HG03135 (cell line): Measurements from ENCODE around the gene CAMTA2.

Experiments
- ATAC-seq: cut with Tn5 transposase; IDR thresholded peaks from one replicate; pipeline ENCODE4 v1.9.1; 2021; ENCODE audit warnings: mild to moderate bottlenecking, moderate library complexity; ENCODE audit not compliant: unreplicated experiment

Gene CAMTA2

DNA sequence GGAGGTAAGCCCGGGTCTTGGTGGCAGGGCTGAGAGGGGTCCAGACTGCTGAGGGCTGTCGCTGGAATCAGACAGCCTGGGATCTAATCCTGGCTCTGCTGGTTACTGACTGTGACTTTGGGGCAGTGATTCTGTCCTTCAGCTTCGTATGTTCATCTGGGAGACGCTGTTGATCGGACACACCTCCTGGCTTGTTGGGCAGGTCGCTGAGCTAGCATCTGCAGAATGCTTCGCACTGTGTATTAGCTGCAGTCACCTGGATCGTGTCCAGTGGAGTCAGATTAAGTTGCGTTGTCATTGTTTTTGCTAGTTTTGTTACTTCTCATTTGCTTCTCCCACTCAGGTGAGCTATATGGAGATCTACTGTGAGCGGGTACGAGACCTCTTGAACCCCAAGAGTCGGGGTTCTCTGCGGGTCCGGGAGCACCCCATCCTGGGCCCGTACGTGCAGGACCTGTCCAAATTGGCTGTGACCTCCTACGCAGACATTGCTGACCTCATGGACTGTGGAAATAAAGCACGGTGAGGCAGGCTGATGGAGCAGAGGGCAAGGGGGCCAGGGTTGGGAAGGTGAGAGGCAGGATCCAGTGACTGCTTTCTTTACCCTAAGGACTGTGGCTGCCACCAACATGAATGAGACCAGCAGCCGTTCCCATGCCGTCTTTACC, 14.8 kb upstream of the CAMTA2 start:
- ATAC-seq, result no peak

DNA sequence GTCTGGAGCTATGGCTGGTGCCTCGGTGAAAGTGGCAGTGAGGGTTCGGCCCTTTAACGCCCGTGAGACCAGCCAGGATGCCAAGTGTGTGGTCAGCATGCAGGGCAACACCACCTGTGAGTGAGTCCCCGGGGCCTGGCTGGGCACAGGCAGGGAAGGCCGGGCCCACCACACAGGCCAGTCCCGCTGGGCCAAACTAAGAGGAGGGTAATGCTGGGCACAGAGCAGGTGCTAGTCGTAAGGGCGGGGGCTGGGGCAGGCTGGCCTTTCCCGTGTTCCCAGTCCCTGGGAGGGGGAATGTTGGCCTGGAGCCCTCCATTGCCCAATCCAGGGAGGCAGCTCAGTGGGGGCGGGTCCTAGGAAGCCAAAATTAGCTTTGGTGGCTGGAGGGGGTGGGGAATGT, 12.8 kb upstream of the CAMTA2 start:
- no peak for ATAC-seq

DNA sequence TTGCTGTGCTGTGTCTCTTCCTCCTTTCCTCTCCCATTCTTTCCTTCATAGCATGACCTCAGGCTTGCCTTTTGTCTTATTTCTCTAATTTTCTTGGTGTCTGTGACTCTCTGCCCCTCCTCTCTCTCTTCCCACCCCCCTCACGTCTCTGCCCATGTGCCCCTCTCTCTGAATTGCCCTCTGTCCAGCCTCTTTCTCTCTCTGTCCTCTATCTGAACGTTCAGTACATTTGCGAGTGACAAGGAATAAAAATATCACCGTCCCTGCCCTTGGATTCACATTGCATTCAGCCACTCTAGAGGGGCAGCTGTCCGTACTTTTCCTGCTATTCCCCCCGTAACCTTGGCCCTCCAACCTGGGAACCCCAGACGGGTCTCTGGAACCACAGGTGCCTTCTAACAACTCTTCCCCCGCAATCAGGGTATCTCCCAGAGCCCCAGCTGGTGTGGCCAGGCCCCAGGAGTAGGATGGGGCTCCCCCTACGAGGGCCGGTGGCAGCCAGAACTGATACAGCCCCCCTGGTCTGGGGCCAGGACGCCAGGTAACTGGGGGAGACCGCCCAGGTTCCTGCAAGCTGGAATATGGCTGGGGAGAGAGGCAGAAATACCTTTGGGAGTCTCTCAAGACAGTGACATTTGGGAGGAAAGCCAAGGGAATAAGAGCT, 12.1 kb upstream of the CAMTA2 start:
- no peak for ATAC-seq

DNA sequence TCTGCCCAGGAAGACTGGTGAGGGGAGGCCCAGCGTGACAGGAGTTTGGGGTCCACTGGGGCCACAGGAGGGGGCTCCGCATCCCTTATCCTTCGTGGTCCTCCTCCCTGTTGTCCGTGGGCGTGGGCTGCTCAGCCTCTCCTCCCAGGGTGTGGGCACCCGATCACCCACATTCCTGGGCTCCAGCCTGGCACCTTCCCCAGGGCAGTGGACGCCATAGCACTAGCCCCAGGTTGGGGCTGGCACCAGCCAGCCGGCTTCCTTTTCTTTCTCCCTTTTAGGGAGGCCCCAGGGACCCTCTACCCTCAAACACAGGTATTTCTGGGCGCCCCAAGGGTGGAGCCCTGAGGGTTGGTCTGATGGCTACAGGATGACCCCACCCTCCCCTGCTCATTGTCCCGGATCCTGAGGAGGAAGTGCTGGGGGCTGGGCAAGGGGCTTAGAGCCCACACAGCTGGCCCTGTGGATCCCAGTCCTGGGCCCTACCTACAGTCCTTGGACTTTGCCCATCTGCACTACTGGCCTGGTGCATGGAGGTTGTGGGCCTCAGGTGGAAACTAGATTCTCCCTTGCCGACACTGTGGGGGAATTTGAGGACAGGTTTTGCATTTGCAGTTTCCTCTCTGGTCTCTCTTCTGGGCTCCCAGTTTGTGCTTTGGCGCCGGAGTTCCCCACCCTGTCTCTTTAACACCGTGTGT, 11.4 kb upstream of the CAMTA2 start:
- ATAC-seq, result no peak

DNA sequence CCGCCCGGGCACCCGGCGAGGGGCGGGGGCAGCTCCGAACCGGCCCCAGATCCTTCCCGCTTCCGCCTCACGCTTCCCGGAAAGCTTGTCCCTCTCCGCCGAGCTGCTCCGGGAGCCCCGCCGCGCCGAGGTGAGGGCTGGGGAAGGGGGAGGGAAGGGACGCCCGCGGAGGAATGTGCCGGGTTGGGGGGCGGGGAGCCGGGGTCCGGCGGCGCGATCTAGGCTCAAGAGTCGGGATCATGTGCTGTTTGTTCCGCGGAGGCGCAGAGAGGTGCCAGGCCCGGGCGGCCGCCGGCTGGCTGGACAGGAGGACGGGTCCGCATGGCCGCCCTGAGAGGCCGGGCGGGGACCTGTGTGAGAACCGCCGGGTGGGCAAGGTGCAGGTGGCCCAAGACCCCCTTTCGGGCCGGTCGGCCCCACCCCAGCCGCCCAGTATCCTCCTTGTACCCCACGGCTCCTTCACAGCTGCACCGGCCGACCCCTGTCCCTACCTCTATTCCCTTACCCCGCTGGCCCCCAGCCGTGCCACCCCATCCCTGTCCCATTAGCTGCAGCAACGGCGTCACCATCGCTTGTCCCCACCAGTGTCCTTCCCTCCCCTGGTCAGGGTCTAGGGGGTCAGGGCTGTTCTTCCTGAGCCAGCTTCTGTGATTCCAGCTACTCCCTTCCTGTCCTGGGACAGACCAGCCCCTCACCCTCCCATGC, 10.7 kb upstream of the CAMTA2 start:
- ATAC-seq, result peak; percentile 10

DNA sequence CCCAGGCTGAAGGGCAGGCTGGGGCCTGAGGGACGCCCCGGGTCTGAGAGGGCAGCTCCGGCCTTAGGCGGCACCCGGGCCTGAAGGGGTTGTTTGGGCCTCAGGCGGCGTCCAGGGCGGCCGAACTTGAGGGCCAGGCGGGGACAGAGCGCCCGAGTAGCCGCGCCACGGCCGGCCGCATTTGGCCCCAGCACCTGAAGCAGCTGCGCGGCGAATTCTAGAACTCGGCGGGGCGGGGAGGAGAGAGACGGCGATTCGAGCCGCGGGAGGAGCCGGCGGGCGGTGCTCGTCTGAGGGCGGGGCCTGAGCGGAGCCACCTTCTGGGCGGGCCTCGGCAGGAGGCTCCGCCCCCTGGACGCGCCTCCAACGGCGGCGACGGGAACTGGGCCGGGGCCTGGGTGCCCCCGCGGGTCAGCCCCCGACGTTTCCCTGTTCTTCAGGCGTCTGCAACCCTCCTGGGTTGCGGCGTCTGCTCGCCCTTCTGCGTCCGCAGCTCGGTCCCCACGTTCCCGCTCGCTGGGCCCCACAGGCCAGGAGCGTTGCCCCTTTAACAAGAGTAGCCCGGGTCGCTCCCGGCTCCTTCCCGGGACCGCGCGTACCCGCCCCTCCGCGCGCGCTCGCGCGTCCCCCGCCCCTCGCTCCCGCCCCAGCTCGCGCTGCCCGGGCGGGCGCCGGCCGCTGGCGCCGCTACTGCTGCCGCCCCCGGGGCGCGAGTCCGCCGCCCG, 10.0 kb upstream of the CAMTA2 start, which contains the start of the genes INCA1 and KIF1C:
Gene INCA1 (minus strand): TSS at position 221 of the 725 bp plus-strand sequence. CDS start 3,085 bp downstream, outside the sequence.
Gene KIF1C (plus strand): TSS at position 649 of the 725 bp plus-strand sequence. CDS start 2,297 bp downstream, outside the sequence.
- peak; percentile 77 for ATAC-seq

DNA sequence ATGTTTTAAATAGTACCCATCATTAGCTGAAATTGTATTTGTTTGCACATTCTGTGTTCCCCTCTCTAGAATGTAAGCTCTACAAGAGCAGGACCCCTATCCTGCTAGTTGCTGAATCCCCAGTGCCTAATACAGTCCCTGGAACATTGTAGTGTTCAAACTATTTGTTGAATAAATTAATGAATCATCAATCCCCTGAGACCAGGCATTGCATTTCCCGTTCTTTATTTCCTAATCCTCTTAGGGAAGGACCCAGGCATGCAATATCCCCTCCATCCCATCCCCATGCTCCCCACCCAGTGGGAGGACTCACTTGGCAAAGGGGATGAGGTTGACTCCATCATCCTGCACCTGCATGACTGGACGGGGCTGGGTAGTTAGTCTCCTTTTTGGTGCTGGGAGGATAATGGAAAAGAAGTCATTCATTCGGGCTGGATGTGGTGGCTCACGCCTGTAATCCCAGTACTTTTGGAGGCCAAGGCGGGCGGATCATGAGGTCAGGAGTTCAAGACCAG, 6.7 kb upstream of the CAMTA2 start:
- no peak for ATAC-seq

DNA sequence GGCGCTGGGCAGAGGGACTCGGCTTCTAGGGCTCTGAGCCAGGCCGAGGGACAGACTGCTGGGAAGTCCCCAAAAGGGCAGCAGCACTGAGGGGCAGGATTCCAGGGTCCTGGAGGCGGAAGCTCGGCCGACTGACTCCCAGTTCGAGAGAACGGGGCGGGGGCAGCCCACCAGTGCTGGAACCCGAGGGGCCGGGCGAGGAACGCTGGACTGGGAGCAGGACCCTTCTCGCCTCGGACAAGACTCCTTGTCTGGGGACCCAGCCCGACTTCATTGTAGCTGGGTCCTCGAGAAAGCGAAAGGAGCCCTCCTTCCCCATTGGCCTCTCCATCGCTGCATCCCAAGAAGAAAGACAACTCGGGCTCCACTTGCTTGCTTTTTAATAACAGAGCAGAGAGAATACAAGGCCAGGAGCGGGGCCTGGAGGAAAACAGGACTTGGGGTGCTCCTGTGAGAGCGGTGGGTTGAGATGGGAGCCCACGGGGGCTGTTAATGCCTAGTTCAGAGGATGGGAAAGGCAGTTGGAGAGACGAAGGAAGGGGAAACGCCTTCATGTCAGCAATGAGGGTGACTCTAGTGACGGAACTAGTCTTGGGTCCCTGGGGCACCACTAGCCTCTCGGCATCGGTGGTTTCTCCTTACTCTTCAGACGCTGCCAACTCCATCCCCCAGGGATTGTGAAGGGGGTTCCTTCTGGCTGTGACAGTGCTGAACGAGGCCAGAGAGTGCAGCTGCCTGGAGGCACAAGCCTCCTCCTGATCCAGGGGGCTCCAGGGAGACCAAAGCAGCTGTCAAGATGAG, 492 bp upstream of the CAMTA2 start:
- ATAC-seq, result no peak

DNA sequence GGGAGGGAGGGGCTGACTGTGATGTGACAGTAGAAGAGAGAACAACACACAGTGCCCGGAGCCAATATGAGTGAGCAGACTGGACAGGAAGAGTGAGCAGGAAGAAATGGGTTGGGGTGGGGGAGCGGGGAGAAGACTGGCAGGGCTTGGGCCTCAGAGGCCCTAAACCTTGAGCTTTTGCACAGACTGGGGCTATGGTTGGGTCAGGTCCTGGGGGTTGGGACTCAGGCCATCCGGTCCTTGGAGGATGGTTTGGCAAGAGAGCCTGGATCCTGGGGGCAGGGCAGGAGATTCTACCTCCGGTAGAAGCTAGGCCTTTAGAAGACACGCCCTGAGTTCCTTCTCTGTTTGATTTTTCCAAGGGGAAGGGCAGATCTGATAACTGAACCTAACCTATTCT, 1.1 kb downstream of the CAMTA2 start:
- no peak for ATAC-seq

DNA sequence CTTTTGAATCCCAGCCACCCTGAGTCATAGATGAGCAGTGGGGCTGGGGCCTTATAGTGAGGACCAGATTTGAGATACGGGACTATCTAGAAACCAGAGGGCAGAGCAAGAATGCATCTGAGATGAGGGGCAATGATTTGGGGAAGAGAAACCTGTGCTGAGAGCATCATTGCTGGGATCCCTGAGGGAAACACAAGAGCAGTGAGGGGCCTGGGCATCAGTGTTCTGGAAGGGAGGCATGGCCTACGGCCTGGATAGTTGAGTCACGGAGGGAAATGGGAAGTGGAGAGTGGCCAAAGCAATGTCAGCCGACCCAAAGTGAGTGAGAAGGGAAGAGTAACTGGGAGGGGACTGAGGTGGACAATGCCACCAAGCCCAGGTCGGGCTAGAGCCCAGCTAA, 5.2 kb downstream of the CAMTA2 start:
- ATAC-seq, result no peak

DNA sequence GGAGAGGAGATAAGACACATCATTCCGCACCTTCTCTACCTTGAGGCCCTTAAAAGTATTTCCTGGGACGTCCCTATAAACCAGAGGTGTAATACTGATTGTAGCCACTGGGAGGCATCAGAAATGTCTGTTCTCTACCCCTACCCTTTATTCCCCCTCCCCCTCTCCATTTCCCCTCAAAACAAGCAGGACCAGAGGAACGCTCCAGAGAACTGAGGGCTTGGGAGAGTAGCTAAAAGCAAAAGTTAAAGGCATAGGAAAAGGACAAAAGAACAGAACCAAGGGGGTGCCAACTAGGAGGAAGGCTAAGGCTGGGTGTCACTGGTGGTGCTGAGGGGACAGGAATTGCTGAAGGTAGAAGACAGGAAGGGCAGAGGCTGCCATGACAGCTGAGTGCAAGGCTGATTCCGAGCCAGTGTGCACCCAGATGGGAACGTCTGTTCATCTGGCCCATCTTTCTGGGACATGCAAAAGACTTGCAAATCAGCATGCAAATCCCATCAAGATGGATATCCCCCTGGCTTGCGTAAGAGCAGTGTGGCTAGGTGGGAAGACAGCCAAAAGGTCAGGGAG, 6.7 kb downstream of the CAMTA2 start:
- no peak for ATAC-seq

DNA sequence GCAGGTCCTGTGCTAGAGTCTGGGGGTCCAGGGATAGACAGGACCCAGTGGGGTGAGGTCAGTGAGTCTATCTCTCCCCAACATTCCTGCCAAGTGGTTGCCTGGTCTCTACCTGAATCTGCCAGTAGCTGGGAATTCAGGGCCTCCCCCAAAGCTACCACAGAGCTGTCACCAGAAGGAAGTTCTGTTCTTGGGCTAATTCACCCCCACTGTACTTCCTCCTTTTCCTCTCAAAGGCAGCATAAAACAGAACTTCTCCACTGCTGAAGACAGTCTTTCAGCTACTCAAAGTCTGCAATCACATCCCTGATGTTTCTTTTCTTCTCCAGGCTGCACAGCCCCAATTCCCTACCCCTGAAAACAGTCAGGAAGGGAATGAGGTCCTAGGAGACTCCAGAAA, 8.7 kb downstream of the CAMTA2 start:
- no peak for ATAC-seq

DNA sequence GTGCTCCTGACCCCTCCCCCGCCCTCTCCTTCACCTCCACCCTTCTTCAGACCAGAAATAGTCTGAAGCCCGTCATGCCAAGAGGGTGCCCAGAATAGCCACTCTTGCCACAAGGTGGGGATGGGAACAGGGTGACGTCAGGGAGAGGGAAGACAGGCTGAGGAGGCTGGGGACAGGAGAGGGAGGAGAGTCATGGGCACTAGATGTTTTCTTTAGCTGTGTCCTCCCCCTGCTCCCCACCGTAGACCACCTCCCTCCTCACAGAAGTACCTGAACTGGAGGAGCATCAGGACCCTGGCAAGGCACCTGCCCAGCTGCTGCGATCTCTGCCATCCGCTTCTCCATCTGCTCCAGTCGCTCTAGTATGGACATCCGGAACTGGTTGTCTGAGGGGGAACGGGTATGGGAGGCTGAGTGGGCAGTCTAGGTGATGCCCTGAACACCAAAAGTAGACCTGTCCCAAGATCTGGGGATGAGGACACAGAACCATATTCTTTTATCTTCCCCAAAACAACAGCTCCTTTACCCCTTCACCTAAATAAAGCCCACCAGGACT, 13.3 kb downstream of the CAMTA2 start:
- ATAC-seq, result no peak

DNA sequence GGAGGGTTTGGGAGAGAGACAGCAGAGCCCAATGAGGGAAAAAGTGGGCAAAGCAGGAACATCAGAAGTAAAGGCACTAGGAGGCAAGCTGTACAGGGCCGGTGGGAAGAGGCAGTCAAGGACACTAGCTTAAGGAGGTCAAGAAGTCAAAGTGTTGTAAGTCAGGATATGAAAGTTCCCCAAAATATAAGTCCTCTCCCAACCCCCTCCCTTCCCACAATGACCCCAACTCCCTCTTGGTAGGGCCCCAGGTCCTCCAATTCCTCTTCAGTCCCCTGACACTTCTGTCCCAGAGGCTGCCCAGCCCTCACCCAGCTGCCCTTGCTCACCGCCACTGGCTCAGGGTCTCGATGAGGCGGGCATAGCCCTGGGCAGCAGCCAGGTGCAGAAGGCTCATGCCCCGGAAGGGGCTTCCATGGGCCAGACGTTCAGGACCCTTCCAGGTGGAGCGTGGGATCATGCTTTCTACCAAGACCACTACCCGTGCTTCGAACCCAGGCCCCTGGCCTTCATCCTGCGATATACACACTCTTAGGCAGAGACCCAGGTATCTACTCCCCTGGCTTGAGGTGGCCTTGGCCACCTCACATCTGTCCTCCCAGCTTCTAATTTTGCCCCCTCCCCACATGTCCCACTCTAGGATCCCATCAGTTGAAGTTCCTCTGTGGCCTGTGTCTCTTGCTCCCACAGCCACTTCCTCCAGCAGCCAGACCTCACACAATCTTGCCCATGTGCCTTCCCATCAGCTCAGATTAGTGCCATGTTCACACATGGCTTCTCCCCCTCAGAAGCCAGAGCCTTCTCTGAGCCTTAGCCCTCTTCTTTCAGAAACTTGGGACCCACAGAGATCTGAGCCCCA, 14.0 kb downstream of the CAMTA2 start:
- ATAC-seq, result no peak

DNA sequence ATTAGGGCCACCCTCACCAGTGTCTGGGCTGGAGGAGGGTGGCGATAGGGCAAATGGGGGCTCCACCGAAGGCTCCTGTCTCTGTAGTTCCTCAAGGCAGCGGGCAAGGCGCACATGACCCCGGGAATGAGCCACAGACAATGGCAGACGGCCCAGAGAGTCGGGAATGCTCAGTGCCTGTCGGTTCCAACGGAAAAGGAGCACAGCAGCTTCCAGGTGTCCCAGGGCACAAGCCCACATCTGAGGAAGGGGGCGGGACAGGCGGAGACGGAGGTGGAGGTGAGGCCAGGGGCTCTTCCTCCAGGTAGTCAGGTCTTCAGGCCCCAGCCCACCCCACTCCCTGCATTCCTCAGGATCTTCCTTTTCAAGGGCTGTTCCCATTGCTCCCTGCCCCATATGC, 14.7 kb downstream of the CAMTA2 start:
- ATAC-seq, result no peak

DNA sequence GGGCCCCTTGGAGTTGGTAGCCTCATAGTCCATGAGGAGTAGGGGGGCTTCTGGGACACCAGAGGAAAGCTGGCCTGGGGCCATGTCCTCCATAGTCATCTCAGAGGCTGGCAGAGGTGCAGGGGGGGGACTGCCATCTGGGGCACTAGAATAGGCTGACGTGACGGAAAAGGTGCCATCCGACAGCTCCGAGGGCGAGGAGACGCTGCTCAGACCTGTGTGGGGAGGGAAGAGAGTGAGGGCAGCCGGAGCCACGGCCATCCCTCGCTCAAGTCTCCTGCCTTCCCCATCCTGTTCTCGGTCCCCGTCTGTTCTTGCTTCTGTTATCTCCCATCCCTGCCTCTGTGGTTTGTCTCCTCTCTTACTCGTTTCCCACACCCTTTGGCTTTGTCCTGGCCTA, 15.2 kb downstream of the CAMTA2 start:
- ATAC-seq, result no peak

DNA sequence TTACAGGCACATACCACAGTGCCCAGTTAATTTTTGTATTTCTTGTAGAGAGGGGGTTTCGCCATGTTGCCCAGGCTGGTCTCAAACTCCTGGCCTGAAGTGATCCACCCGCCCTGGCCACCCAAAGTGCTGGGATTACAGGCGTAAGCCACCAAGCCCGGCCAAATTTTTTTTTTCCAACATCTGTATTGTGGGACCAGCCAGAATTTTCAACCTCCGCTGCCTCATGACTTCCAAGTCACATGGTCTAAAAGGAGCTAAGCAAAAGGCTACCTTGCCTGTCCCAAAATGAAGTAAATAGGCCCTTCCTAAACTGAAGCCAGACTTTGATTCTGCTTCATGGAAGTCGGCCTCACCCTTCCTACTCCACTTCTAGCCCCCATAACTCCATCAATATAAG, 15.6 kb downstream of the CAMTA2 start:
- no peak for ATAC-seq

DNA sequence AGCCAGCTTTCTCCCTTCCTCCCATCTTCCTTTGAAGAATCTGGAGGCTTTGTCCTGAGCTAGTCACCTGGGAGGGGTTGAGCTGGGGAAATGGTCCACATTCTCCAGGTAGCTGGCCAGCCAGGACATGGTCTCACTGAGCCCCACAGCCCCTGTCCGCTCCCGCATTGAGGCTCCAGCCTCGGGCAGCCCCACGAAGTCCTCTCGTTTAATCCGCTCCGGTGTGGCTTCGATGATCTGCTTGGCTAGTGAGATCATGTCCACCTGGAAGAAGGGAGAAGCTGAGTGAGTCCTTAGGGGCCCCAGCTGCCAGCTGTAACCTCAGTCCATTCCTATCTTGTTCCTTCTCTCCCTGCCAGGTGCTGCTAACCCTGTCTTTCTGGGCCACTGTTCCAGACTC, 17.2 kb downstream of the CAMTA2 start:
- no peak for ATAC-seq
